Amniotic stem cell (primary cell): ENCODE results near the gene XIST.
"Not testable (repeated sequence)": the region's sequence is repeated elsewhere in the genome, so short reads cannot be mapped to it uniquely, and the experiment has no call there.

Experiments
- DNase-seq: peaks from one replicate; lab custom pipeline; 2025; lab: John Stamatoyannopoulos, UW

XIST gene

GRCh38 chrX:73799888-73800287 is 52.6 kb downstream of the XIST start:
- no peak for DNase-seq

GRCh38 chrX:73792511-73792910 is 60.0 kb downstream of the XIST start:
- DNase-seq: not testable (repeated sequence)

DNA sequence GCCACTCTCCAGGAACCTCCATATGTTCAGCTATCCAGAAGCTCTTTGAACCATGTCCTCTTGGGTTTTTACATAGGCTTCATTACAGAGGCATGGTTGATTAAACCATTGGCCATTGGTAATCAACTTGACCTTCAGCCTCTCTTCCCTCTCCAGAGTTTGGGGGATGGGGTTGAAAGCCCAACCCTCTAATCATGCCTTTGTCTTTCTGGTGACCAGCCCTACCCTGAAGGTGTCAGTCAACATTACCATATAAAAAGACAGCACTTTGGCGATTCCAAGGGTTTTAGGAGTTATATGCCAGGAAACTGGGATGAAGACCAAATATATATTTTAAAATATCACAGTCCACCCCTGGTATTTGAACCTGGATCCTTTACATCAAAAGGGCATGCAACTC is 67.0 kb downstream of the XIST start:
- no peak for DNase-seq
